NCI-H345 treated with DMSO at 0.1 percent for 48 hours (cell line): ENCODE data around the gene LRRN1.

ENCODE experiments used
- DNase-seq: peaks from one replicate; lab custom pipeline; 2025; ENCODE audit not compliant: unreplicated experiment; lab: John Stamatoyannopoulos, UW

LRRN1 gene

DNA sequence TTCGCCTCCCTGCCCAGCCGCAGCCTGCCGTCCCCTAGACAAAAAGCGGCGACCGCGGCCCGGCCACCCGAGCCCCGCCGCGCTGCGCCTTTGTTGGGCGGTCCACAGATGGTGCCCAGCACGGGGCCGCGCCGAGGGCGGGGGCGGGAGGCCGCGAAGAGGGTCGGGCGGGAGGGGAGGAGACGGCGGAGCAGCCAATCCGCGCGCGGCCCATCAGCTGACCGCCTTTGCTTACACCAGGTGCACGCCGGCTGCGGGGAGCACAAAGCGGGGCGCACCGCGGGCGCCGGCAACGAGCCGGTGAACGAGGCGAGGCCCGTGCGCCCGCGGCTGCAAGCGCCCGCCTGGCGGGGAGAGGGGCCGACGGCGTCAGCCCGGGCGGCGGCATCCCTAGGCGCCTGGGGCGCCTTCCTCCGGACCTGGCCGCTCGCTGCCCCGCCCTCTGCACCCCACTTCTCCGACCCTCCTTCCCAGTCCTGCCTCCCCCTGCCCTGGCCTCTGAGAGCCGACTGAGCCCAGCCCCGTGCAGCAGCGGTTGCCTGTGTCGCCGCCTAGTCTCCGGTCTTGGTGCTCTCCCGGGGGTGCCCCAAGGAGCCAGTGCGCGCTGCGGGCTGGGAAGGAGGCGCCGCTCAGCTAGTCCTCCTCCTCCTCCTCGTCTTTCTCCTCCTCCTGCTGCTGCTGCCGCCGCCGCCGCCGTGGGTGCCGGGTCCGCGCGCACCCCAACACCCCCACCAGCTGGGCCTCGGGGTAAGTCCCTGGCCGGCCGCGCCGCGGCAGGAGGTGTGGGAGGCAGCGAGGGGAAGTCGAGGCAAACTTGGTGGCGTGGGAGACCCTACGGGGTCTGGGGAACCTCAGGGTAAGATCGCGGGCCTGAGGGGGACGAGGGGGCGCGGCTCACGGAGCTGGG, at the start of gene LRRN1:
Gene LRRN1, plus strand, starts transcription at position 259 of the 907 bp plus-strand sequence. CDS start 45,211 bp downstream, outside the sequence.
- peak; percentile 48 for DNase-seq

DNA sequence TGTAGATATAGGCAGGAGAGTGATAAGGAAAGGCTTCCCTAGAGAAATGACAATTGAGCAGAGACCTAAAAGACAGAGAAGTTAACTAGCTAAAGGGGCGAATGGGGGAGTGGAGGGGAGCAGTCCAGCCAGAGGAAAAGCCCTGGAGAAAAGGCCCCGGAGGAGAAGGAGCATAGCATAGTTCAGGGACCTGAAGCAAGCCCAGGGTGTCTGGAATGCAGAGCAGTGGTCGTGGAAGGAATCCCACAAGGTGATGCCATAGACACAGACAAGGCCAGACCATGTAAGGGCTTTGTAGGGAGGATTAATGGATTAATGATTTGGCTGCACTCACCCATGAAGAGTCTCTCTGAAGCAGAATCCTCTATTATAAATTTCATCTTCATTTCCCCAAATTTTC, 45.8 kb upstream of the LRRN1 start:
- no peak for DNase-seq

DNA sequence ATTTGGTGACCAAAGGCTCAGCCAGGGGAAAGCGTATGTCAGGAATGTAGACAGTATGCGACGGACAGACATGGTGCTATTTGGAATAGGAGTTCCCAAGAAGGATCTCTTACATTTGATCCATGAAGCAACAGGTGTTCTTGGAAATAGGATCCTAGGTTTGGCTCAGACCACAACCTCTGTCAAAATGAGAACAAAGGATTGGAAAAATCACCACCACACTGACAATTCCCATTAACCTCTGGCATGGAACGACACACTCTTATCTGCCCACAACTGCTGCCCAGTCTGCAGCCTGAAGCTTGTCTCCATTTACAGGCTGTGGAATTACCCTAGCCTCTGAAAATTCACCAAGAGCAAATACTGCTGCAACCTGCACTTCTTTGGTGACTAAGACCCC, 33.6 kb upstream of the LRRN1 start:
- DNase-seq = no peak

DNA sequence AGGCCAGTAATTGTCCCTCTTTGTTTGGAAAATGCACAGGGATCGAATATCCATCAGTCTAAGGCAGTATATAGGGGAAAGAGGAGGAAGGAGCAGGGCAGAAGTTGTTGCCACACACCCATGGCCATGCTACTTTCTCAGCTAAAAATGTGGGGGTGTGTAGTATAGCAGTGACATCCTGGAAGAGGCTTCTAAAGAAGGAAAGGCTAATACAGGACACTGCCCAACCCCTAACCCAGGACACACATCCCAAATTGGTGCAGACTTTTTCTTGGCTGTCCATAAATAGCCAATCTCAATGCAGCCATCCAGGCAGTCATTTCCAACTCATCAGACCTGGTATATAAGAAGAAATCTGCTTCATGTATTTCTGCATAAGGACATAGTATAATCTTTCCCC, 33.1 kb upstream of the LRRN1 start:
- DNase-seq = no peak

DNA sequence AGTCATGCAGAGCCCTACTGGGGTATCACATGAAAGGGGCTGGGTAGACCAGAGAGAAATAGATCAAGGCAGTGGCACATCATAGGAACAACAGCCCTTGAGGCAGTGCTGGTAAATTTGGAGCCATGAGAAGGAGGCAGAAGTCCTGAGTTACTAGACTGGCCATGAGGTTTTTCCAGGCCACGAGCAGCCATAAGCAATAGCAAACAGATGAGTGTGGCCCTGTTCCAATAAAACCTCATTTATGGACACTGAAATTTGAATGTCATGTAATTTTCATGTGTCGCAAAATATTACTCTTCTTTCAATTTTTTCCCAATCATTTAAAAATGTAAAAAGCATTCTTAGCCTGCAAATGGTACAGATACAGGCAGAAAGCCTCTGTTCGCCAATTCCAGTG, 28.1 kb upstream of the LRRN1 start:
- DNase-seq = no peak

DNA sequence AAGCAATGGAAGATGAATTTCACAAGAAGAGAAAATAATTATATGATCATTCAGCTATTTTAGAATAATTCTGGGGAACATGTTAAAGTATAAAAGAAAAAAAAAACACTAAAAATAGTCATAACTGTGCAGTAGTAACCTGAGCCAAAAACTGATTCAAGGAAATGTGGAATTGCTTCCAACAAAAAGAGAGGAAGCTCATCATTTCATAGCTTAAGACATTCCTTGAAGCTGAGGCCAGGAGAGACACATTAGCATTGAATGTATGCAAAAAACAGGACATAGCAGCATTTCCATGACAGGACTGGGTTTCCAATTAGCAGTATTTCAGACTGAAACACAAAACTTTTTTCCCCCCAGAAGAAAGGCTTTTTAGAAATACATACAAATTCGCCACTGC, 27.7 kb upstream of the LRRN1 start:
- DNase-seq = no peak

DNA sequence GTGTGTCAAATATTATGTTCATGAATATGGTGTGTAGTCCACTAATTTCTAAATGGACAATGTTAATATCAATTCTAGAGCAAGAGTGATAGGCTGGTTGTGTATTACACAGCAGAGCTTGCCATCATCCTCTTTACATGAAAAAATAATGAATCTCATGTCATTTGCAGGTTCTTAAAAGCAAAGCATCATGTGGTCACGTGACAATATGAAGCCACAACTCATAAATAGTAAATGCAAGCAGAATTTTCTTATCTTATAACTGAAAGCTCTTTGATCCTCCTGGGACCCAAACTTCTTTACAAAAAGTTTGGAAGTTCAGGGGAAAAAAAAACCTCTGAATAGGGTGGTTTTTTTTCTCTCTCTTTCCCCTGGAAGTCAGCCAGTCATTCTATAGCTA, 26.9 kb upstream of the LRRN1 start:
- DNase-seq = no peak

DNA sequence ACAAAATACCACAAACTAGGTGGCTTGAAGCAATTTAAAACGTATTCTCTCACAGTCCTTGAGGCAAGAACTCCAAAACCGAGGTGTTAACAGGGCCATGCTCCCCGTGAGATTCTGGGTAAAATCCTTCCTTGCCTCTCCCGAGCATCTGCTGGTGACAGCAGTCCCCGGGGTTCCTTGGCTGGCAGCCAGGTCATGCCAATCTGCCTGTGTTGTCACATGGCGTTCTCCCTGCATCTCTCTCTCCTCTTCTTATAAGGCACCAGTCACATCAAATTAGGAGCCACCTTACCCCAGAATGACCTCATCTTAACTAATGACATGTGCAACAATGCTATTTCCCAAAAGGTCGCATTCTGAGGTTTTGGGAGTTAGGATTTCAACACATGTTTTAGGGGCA, 26.3 kb upstream of the LRRN1 start:
- peak; percentile 17 for DNase-seq

DNA sequence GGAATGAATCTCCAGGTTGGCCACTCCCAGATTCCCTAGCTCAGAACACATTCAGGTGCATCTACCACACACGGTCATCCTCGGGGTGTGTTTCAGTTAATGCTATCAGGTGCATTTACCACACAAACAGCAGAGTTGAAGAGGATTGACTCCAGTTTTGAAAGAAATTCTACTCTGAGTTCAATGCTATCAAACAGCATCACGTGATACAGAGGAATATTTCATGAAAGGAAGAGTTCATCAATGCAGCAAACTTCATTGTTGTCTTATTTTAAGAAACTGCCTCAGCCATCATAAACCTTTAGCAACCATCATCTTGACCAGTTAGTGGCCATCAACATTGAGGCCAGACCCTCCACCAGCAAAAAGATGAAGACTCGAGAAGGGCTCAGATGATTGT, 22.6 kb upstream of the LRRN1 start:
- no peak for DNase-seq

DNA sequence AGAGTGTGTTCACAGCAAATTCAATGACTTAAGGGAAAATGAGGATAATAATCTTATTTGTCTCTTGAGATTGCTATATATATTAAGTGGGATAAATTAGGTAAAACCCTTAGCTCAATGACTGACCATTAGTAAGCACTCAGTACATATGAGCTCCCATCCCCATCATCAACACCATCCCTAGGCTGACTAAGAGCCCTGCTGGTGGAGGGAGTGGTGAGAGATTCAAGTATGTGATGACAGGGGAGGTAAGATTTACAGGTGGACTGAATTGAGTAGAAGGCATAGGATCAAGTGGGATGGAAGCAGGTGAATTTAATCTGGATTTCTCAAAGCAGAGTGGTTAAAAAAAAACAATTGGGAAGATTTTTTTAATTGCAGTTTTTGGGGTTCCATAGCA, 21.0 kb upstream of the LRRN1 start:
- DNase-seq = no peak

DNA sequence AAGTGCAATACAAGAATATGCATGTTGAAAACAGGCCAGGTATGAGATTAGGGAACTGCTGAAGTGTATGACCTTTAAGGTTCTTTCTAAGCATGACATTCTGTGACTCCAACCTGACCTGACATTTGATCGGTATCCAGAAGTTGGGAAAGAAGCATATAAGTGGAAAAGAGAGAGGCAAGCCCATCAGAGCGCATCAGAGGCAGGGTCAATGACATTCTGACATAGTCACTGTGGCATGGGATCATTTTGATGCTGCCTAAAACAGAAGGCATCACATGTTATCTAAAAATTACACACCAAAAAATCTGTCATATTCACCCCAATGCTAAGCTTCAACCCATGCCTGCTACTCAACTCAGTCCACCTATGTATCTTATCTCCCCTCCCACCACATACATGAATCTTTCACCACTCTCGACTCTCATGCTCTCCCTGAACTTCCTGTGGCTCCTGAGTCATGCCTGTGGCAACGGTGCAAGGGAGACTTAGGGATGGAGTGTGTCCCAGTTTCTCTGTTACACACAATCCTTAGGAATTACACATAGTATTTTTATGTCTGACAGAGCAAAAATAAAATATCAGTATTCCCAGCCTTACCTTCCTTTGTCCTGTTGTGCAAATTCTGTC, 20.5 kb upstream of the LRRN1 start:
- DNase-seq = no peak

DNA sequence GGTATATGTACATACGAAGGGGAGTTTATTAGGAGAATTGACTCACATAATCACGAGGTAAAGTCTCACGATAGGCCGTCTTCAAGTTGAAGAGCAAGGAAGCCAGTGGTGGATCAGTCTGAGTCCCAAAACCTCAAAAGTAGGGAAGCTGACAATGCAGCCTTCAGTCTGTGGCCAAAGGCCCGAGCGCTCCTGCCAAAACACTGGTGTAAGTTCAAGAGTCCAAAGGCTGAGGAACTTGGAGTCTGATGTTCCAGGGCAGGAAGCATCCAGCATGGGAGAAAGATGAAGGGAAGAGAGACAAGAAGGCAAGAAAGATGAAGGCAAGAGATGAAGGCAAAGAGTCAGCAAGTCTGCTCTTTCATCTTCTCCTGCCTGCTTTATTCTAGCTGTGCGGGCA, 16.8 kb upstream of the LRRN1 start:
- DNase-seq = no peak

DNA sequence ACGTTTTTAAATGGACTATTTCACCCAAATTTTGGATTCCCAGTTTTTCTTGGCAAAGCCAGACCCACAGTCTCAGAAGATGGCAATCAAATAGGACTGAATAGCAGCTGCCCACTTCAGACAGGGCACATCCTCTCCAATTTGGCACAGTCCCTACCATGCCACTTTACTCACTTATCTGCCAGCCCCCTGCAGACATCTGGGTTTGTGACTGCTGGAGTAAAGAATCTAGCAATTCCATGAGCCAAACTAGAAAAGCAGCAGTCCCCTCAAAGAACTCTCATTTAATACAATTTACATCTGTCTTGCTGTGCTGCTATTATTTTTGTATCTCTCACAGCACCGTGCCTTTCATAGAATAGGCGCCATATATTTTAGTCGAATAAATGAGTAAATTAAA, 16.0 kb upstream of the LRRN1 start:
- no peak for DNase-seq

DNA sequence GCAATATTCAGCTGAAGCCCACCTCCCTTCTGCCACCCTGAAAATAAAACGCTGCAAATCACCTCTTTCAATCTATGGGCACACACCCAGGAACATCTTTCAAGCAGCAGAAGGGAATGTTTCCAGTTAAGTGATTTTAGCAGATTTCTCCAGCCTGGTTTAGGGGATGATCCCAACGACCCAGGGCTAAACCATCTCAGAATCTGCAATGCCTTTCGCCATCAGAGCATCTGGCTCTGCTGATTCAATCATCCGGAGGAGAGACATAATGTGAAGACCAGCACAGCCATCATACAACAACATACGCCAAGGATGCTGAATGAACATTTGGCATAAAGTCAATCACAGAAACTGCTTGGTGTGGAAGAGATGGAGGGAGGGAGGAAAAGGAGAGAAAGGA, 15.5 kb upstream of the LRRN1 start:
- no peak for DNase-seq

DNA sequence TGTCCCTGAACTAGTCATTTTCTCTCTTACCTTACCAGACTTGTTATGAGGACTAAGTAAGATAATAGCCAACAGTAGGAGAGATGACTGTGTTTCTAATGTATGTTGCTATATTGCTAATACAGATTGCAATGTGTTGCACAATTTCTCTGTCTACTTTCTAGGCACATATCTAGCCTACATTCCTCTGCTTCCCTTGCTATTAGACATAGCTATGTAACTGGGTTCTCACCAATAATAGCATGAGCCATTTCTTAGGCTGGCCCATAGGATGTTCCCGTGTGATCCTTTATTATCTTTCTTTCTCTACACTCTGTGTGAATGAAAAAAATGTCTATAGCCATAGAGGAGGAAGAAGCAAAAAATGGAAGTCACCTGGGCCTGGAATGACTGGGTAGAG, 6.8 kb upstream of the LRRN1 start:
- no peak for DNase-seq

DNA sequence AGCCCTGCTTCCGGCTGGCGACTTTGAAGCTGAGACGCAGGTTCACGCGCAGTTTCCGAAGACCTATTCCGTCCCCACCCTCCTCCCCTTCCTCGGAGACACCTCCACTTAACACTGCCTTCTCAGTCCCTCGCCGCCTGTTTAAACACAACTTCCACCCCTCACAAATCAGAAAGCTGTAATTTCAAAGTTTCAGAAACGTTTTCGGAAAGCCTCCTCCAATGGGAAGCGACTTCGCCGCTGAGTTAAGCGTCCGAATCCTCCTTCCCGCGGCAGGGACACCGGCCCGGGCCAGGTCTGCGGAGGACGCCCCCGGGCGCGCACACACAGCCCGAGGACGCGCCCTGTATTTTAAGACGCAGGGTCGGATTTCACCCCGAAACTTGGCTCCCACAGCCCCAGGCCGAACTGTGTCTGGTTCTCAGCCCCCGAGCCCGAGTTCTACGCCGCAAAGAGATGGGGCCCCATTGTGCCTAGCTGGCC, 559 bp upstream of the LRRN1 start:
- no peak for DNase-seq

DNA sequence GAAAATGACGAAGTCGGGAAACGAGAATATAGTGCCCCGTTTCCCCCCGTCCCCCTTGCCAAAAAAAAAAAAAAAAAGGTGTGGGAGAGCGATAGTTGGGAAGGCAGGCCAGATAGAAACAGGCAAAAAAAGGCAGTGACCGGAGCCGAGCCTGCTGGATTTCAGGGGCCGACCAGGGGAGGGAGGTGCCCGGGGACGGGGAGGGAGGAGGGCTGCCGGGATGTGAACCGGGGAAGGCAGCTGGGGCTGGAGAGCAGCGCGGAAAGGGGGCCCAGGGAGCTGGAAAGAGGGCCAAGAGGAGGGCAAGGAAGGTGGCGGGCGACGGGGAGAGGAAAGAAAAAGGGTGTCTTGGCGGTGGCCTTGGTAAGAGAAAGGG, 837 bp downstream of the LRRN1 start:
- no peak for DNase-seq

DNA sequence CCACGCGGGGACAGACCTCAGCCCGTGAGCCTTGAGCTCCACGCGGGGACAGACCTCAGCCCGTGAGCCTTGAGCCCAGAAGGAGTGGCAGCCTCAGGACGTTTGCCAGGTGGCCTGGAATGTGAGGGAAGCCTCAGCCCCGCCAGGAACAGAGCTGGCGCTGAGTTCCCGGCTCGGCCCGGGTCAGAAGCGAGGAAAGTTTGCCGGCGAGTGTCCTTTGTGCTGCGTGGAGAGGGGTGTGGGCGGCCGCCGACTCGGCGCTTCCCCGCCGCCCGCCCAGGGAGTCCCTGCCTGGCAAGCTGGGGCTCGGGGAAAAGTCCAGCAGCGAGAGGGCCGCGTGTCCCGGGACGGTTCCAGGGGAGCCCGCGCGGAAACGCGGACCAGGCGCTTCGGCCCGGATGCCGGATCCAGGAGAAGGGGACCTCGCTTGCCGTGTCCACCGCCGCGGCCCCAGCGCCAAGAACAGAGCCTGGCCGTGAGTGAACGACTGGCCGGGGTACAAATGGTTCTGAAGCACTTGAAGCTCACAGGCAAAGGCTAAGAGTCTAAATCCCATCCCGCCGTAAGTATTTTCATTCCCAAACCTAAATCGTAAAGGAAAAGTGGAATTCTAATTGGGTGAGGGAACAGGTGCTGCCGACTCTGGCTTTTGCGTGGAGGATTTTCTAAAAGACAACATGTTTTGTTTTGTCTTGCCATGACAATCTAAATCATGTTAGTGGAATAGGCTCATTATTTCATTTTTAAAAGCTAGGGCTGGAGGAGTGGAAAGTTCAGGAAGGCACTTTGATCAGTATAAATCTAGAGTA, 1.7 kb downstream of the LRRN1 start:
- DNase-seq = no peak

DNA sequence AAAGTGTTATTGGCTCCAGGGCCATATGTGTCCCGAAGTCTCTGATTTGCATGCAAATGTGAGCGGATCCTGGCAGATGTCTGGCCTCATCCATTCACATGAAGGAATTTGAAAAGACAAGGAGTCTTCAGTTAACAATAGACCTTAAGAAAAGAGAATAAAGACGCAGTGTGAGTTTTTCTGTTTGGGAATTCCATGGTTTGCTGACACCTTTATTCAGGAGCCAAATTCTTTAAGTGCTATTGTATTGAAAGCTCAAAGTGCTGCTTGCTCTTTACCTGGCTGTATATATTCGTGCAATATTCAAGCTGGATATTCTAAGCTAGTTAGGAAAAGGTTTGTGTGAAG, 2.2 kb downstream of the LRRN1 start:
- no peak for DNase-seq

DNA sequence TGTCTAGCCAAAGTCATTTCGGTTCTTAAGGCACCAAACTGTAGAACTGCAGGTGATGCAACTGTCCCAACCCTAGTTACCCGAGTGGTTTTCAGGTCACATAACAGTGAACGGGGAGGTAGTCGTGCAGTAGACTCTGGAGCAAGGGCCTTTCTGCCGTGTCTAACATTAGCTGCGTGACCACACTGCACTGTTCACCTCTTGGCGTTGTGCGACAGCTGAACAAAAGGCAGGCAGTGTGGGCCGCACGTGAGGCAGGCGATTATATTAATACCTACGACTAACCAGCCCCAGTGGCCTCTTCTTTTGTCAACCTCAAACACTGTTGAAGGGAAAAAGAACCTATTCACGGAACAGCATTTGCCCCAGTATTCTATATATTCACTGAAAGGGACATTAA, 2.8 kb downstream of the LRRN1 start:
- no peak for DNase-seq

DNA sequence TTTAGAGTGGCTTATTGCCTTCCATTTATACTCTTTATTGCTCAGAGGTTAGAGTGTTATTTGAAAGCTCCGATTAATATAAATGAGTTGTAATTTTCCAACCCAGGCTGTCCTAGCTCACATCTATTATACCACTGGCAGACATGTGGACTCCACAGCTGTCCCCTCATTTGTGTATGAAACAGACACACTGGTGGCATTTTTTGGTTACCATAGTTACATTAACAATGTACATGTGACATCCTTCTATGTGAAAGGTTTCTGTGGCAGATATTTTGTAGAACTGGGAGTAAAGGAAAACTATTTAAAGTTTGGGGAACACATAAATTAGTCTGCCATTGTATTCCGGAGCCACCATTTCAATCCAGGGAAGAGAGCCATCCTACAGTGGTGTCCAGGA, 5.3 kb downstream of the LRRN1 start:
- DNase-seq = no peak

DNA sequence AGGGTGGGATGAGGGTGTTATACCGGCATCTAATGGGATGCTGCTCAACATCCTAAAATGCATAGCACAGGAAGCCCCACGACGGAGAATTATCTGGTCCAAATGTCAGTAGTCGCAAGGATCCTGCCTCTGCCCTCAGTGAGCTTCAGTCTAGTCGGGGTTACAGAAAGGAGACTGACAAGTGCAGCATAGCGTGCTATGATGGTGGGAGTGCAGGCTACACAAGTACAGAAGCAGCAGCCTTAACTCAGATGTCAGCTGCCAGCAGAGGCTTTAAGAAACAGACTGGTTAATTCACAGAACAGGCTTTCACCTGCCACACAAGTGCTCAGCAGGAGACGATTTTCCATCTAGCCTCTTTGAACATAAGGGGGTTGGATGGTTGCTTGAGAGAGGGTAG, 6.9 kb downstream of the LRRN1 start:
- DNase-seq = no peak
